ENCODE data around the gene TEPSIN.

DNA sequence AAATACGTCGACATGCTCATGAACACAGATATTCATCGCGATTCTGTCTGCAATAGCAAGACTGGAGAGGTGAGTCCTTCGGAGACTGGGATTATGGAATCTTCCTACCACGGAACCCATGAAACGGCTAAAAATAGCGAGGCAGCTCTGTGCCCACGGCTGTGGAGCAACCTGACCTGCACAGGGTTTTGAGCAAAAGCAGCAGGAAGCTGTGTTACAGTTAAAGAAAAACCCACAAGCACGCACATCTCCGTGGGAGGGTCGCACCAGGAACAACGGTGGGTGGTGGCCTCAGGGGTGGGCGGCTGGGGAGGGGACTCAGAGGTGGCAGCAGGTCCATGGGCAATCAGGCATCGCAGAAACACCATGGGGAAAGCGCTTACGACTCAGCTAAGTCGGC is 31.4 kb upstream of the TEPSIN start:
- TF ChIP-seq, protein P1, sequence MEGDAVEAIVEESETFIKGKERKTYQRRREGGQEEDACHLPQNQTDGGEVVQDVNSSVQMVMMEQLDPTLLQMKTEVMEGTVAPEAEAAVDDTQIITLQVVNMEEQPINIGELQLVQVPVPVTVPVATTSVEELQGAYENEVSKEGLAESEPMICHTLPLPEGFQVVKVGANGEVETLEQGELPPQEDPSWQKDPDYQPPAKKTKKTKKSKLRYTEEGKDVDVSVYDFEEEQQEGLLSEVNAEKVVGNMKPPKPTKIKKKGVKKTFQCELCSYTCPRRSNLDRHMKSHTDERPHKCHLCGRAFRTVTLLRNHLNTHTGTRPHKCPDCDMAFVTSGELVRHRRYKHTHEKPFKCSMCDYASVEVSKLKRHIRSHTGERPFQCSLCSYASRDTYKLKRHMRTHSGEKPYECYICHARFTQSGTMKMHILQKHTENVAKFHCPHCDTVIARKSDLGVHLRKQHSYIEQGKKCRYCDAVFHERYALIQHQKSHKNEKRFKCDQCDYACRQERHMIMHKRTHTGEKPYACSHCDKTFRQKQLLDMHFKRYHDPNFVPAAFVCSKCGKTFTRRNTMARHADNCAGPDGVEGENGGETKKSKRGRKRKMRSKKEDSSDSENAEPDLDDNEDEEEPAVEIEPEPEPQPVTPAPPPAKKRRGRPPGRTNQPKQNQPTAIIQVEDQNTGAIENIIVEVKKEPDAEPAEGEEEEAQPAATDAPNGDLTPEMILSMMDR (IDR thresholded peaks at IDR 0.05) = no peak
- no peak for TF ChIP-seq POLR2AphosphoS5 (IDR thresholded peaks at IDR 0.05)

Data from transverse colon (tissue), 4 donors.